ENCODE measurements around the gene USP27X.

GRCh38 chrX:49925176-49925575, 45.9 kb downstream of the USP27X start:
- TF ChIP-seq CTCF (IDR thresholded peaks at IDR 0.05; ENCODE audit: low read depth, low read length, missing input control) = no peak
- TF ChIP-seq ZBTB33 (IDR thresholded peaks at IDR 0.05) = no peak
- TF ChIP-seq MAX (IDR thresholded peaks at IDR 0.05) = no peak

Measured in liver (tissue), 2 donors.